ENCODE measurements around the gene SARDH. TPM values are rescaled to one million over a fixed set of nuclear protein-coding genes. Genes with fewer than 3 reads are reported as not detected.

The SARDH gene
- total RNA-seq, 1 donor from 2014 or later = 0.68 TPM

- H3K9me3 Mint-ChIP-seq = no peaks in the 10 kb centered on the region
- no peak overlapping the region for H3K4me3 Mint-ChIP-seq
- no peak overlapping the region for H3K27ac Mint-ChIP-seq
- peaks cover 2% of the 10 kb centered on the region for H3K27me3 Mint-ChIP-seq
- intact Hi-C loops (cut with micrococcal nuclease) = no loop called here
- H3K36me3 Mint-ChIP-seq (ENCODE audit: low read depth) = no peaks in the 10 kb centered on the region
- no peak for DNase-seq
- H3K4me1 Mint-ChIP-seq = peaks cover 3% of the 10 kb centered on the region
Observed at GRCh38 chr9:133714606-133715294, 23.4 kb downstream of the SARDH start.

- H3K27ac Mint-ChIP-seq = no peak overlapping the region
- intact Hi-C loops (cut with micrococcal nuclease) = no loop called here
- DNase-seq = no peak
- peaks cover 2% of the 10 kb centered on the region for H3K27me3 Mint-ChIP-seq
- H3K4me3 Mint-ChIP-seq = no peak overlapping the region
- H3K4me1 Mint-ChIP-seq = peaks cover 7% of the 10 kb centered on the region
- no peaks in the 10 kb centered on the region for H3K36me3 Mint-ChIP-seq (ENCODE audit: low read depth)
- H3K9me3 Mint-ChIP-seq = no peaks in the 10 kb centered on the region
Observed at GRCh38 chr9:133713960-133714495, 24.1 kb downstream of the SARDH start.

- Mint-ChIP-seq H3K36me3 (ENCODE audit: low read depth) (no peaks in the 10 kb centered on the region), H3K9me3 (no peaks in the 10 kb centered on the region), H3K27me3 (peaks cover 2% of the 10 kb centered on the region), H3K4me1 (peaks cover 7% of the 10 kb centered on the region), H3K4me3 (no peak overlapping the region), H3K27ac (no peak overlapping the region)
- intact Hi-C loops (cut with micrococcal nuclease) = no loop called here
- no peak for DNase-seq
Observed at GRCh38 chr9:133713150-133713959, 24.8 kb downstream of the SARDH start.

- no peak overlapping the region for H3K4me3 Mint-ChIP-seq
- H3K36me3 Mint-ChIP-seq (ENCODE audit: low read depth) = no peaks in the 10 kb centered on the region
- H3K9me3 Mint-ChIP-seq = no peaks in the 10 kb centered on the region
- peaks cover 7% of the 10 kb centered on the region for H3K4me1 Mint-ChIP-seq
- no peak for DNase-seq
- H3K27ac Mint-ChIP-seq = no peak overlapping the region
- H3K27me3 Mint-ChIP-seq = peaks cover 2% of the 10 kb centered on the region
- intact Hi-C loops (cut with micrococcal nuclease) = no loop called here
Observed at GRCh38 chr9:133712221-133713100, 25.7 kb downstream of the SARDH start.

- no peak for DNase-seq
- no peaks in the 10 kb centered on the region for H3K36me3 Mint-ChIP-seq (ENCODE audit: low read depth)
- H3K4me1 Mint-ChIP-seq = peaks cover 7% of the 10 kb centered on the region
- H3K9me3 Mint-ChIP-seq = no peaks in the 10 kb centered on the region
- H3K27ac Mint-ChIP-seq = no peak overlapping the region
- no peak overlapping the region for H3K4me3 Mint-ChIP-seq
- intact Hi-C loops (cut with micrococcal nuclease) = no loop called here
- H3K27me3 Mint-ChIP-seq = peaks cover 2% of the 10 kb centered on the region
Observed at GRCh38 chr9:133711428-133712220, 26.5 kb downstream of the SARDH start.

- H3K4me3 Mint-ChIP-seq = no peak overlapping the region
- H3K27ac Mint-ChIP-seq = no peak overlapping the region
- peaks cover 2% of the 10 kb centered on the region for H3K27me3 Mint-ChIP-seq
- H3K9me3 Mint-ChIP-seq = no peaks in the 10 kb centered on the region
- no peaks in the 10 kb centered on the region for H3K36me3 Mint-ChIP-seq (ENCODE audit: low read depth)
- intact Hi-C loops (cut with micrococcal nuclease) = no loop called here
- DNase-seq = no peak
- peaks cover 7% of the 10 kb centered on the region for H3K4me1 Mint-ChIP-seq
Observed at GRCh38 chr9:133710661-133711427, 27.3 kb downstream of the SARDH start.

GRCh38 chr9:133709691-133710571 lies 28.2 kb downstream of the SARDH start:
- intact Hi-C loops (cut with micrococcal nuclease) = no loop called here
- H3K27me3 Mint-ChIP-seq = no peaks in the 10 kb centered on the region
- no peak for DNase-seq
- no peak overlapping the region for H3K4me3 Mint-ChIP-seq
- H3K36me3 Mint-ChIP-seq (ENCODE audit: low read depth) = no peaks in the 10 kb centered on the region
- H3K4me1 Mint-ChIP-seq = peaks cover 5% of the 10 kb centered on the region
- H3K9me3 Mint-ChIP-seq = no peaks in the 10 kb centered on the region
- H3K27ac Mint-ChIP-seq = no peak overlapping the region

GRCh38 chr9:133709015-133709611 lies 29.0 kb downstream of the SARDH start:
- H3K4me3 Mint-ChIP-seq = no peak overlapping the region
- H3K27me3 Mint-ChIP-seq = no peaks in the 10 kb centered on the region
- no peaks in the 10 kb centered on the region for H3K9me3 Mint-ChIP-seq
- intact Hi-C loops (cut with micrococcal nuclease) = no loop called here
- no peak overlapping the region for H3K27ac Mint-ChIP-seq
- no peak for DNase-seq
- H3K4me1 Mint-ChIP-seq = peaks cover 5% of the 10 kb centered on the region
- H3K36me3 Mint-ChIP-seq (ENCODE audit: low read depth) = no peaks in the 10 kb centered on the region

- Mint-ChIP-seq H3K4me1 (peaks cover 5% of the 10 kb centered on the region), H3K9me3 (no peaks in the 10 kb centered on the region)
- intact Hi-C loops (cut with micrococcal nuclease) = no loop called here
Observed at GRCh38 chr9:133708246-133709014, 29.7 kb downstream of the SARDH start.

GRCh38 chr9:133707763-133708245 lies 30.3 kb downstream of the SARDH start:
- H3K36me3 Mint-ChIP-seq (ENCODE audit: low read depth) = no peaks in the 10 kb centered on the region
- no peak for DNase-seq
- H3K27me3 Mint-ChIP-seq = no peaks in the 10 kb centered on the region
- H3K4me3 Mint-ChIP-seq = no peak overlapping the region
- peaks cover 5% of the 10 kb centered on the region for H3K4me1 Mint-ChIP-seq
- H3K9me3 Mint-ChIP-seq = no peaks in the 10 kb centered on the region
- H3K27ac Mint-ChIP-seq = no peak overlapping the region
- intact Hi-C loops (cut with micrococcal nuclease) = no loop called here

More at GRCh38 chr9:133708246-133709014, 29.7 kb downstream of the SARDH start:
- no peak overlapping the region for H3K27ac Mint-ChIP-seq
- no peak for DNase-seq
- H3K36me3 Mint-ChIP-seq (ENCODE audit: low read depth) = no peaks in the 10 kb centered on the region
- H3K27me3 Mint-ChIP-seq = no peaks in the 10 kb centered on the region
- H3K4me3 Mint-ChIP-seq = no peak overlapping the region

Measured in activated CD4-positive, alpha-beta T cell treated with anti-CD3 and anti-CD28 coated beads, Interleukin-2, amount 10 ng/mL, durations not matched to agents 24 days and 14 days (primary cell).